Mammary epithelial cell (primary cell): ENCODE results near the gene SERPINB5.
A peak's percentile ranks its signal among the peaks of the same experiment; 100 is the strongest.

ENCODE experiments used
- CTCF ChIP-seq, 2 donors: IDR thresholded peaks in 1 of 2; conservative IDR thresholded peaks in 1 of 2; 2 replicates each; pipeline ENCODE4 v1.5.1; 2011 to 2012; ENCODE audit warnings: inconsistent platforms in 2 of 2, low read length in 2 of 2, mild to moderate bottlenecking in 2 of 2, control low read depth in 1 of 2, low read depth in 1 of 2; ENCODE audit not compliant: insufficient read depth in 1 of 2; ENCODE audit errors: extremely low read depth in 1 of 2
- EZH2 ChIP-seq: IDR thresholded peaks from 2 replicates; pipeline ENCODE4 v1.6.1; 2012; ENCODE audit warnings: low read length, inconsistent platforms, borderline replicate concordance

GRCh38 chr18:63514888-63515678 lies 38.3 kb downstream of the SERPINB5 start:
- TF ChIP-seq CTCF (conservative IDR thresholded peaks at IDR 0.05 in 1 of 2, IDR thresholded peaks at IDR 0.05 in 1 of 2; ENCODE audit: extremely low read depth in 1 of 2, insufficient read depth in 1 of 2, low read depth in 1 of 2, low read length in 2 of 2): peak in 1 of 2 donors; percentile 22
- no peak for TF ChIP-seq EZH2
